NCI-H2029 treated with DMSO at 0.1 percent for 48 hours (cell line): Measurements from ENCODE around the gene SLC35D1.

Source experiments
- DNase-seq: peaks from one replicate; lab custom pipeline; 2025; lab: John Stamatoyannopoulos, UW

Gene SLC35D1

DNA sequence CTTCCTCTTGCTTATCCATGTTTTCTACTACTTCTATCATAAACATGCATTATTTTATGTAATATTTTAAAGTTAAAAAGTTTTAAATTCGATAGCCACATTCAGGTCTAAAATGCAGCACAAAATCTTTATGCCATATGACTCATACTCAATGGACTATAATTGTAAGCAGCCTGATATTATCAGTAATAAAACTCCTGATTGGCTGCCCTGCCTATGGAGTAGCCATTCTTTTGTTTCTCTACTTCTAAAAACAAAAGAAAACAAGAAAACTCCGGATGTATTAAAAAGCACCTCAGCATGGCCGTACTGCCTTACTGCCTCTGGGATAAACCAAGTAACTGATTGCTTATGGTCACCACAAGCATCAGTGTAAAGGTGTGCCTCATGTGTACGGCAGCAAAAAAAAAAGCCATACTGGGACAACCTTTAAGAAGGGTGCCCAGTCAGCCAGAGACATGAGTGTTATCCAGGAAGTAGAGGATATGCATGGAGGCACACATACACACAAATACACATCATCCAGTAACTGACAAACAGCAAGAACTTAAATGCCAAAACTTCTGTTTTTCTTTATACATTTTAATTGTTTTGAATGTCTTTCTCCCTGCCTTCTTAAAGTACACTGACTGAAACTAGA is 9.2 kb downstream of the SLC35D1 start:
- DNase-seq = no peak

DNA sequence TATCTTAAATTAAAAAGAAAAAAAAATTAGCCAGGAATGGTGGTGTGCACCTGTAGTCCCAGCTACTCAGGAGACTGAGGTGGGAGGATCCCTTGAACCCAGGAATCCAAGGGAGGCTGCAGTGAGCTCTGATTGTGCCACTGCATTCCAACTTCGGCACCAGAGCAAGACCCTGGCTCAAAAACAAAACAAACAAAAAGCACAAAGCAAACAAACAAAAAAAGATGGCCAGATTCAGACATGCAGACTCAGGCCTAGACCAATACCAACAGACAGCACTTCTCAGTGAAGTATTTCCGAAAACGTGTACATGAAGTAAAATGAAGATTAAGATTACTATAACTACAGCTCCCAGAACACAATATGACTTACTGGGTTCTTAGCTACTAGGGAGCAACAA is 10.6 kb downstream of the SLC35D1 start:
- no peak for DNase-seq

DNA sequence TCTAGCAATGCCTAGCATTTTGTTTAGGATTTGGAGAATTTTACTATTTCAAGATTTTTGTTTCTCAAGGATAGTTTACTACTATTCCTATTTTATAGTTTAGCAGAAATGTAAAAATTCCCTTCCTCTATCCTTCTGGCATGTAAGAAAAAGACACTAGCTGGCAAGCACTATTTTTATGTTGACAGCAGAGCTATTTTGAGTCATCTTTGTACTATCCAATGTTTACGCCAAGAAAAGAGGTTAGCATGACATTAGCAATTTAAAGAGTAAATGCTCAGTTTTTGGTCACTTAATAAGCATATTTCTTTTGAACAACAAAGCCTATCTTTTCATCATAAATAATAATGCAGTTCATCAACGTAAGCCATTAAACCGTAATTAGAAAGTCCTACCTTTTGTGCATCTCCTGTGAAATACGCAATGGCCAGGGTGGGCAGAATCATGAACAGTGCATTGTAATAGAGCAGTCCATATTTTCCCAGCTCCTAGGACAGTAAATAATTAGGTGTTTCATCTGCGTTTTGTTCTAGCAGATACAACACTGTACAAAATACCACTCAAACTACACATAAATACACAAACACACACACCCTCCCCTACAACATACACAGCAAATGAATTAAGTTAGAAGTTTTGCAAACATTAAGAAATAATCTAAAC is 12.0 kb downstream of the SLC35D1 start:
- DNase-seq = no peak

DNA sequence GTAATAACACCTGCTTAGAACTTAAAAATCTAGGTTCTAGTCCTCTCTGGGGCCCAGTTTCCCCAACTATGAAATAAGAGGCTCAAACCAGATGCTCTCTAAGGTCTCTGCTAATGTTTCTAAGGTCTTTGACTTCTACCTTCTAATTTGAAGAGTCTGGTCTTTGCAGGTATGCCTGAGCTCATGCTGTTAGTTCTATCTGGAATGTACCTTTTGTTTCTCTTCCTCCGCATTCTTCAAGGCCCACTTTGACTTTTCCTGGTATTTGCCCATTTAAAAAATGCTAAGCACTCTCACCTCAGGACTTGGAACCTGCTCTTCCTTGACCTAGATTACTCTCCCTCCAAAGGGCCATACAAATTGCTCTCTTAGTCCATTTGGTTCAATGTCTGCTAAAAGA is 13.5 kb downstream of the SLC35D1 start:
- DNase-seq = no peak

DNA sequence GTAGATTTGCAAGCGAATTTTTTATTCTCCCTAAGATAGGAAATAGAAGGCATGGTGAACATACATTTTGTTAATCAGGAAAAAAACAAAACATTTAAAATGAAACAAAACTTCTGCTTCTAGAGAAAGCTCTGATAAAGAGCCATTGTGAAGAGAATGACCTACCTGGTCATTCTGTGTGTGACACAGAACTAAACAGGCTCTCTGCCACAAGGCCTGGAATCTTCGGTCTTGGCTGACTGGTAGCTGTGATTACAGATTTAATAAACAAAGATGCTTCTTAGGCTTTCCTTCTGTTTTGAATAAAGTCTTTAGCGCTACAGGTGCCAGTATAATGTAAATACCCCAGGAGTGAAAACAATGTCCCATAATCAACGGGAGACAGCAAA is 22.1 kb downstream of the SLC35D1 start:
- no peak for DNase-seq

DNA sequence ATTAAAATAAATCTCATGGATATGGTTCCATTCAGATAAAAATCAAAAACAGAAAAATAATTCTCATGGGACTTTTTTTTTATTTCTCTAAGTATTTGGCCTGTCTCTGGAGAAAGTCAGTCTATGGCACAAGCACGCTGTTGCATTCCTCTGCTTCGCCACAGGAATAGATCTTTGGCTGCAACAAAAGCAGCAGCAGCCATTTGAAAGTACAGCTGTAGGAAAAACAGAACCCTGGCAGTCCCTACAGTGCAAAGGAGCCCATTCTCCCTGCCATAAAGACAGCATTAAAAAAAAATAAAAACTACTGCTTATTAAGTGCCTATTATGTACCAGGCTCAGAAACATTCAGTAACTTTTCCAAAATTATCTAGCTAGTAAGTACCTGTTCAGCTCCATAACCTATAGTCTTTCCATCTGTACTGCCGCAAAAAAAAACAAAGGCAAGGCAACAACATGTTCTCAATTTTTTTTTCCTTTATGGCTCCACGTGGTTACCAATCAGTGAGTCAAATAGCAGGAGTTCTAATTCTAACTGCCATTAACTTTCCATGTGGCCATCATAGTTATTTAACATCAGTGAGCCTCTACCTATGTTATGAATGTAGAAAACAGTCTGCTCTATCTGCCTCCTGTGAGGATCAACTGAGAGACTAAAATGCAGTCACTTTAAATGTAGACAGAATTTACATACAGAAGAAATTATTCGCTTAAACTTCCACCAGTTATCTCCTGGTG is 22.7 kb downstream of the SLC35D1 start:
- DNase-seq = no peak

DNA sequence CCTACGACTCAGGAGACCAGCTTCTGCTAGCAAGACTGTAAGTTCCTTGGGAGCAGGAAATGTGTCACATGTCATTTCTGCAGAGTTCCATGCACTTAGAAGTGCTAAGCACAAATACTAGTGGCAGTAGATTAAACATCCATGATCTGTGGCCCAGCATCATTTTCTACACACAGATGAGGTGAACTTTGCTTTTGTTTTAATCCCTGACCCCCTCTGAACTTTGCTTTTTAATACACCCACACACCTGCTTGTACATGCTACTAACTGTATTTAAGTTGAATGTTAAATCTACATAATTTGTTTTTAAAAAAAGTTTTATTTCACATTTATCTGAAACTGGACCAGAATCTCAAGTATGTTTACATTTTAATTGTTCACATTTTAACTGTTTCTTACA is 24.5 kb downstream of the SLC35D1 start:
- no peak for DNase-seq

DNA sequence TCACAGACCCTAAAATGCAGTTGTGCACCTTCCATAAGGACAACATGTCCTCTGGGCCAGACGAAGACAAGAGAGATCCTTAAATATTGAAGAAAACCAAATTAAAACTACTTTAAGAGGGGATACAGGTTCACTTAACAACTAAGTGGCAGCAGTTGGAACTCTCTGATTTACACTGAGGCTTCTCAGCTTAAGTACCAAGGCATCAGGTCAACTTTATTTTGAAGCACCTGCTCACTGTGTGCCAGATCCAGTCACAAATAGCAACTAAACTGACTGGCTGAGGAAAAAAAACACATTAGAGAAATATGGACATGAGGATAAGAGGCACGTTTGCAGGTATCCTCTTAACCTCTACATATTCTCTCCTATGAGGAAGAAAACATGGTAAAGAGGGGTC is 33.2 kb downstream of the SLC35D1 start:
- DNase-seq = no peak

DNA sequence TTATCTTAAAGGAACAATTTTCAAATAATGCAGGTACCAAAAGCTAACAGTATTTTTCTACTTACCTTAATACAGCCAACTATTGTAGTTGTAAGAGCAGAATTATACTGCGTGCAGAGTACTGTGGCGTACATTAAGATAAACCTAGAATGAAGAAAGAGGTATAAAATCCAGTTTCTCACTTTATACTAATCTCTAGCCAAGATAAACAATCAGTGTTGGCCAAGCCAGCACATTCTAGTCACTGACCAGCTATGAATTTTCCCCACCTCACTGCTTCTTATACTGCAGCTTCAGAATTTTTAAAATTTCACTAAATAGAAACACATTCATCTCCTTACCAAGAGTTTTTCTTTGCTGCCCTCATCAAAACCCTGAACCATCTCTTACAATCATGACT is 33.6 kb downstream of the SLC35D1 start:
- DNase-seq = no peak

DNA sequence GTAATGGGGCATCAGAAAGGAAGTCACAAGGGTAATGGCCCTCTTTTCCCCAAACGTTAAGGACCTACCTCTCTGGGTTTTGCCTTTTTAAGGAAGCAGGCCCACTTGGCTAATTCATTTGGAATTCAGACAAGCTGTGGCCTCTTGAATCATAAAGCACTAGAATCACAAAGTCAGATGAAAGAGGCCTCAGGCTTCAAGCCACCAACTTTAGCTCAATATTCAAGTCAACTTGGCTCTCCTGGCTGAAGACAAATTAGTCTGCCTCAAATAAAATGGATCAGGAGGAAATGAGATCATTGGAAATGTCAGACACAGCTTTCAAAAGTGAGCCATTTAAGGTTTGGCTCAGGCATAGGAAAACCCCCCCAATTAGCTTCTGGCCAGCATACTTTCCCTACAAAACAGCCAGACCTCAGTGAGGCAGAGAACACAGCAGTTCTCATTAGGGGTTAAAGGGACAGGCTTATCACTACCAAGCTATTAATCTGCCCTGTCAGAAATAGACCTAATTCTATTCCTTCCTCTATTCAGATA is 34.3 kb downstream of the SLC35D1 start:
- DNase-seq = no peak

DNA sequence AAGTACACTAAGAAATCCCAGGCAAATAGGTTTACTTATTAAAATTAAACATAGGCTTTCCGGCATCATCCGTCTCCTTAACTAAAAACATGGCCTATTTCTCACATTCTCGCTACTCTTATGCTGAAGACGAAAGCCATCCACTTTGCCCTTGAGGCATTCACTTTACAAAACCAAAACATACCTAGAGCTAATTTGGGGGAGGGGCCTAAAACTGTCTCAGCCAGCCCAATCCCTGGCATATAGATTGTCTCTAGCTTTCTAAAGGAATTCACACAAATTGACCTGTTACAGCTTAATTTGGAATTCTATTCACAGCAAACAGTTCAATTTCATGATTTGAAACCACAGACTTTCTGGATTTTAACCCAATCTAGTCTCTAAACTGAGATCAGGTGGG is 34.8 kb downstream of the SLC35D1 start:
- no peak for DNase-seq

DNA sequence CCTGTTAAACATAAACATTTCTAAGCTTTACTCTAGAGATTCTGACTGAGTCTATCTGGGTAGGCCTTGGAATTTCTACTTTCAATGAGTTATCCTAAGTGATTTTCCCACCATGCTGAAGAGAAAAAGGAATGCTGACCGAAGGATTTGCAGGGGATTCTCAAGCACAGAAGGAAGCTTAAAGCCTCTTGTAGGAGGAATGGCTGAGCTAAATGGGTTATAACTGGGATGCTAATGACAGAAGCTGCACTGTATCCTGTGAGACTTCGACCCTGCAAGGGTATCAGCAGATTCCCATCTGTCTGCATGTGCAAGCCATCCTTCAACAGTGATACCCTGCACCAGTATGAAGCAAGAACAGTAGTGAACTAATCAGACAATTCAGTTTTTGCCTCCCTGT is 35.4 kb downstream of the SLC35D1 start:
- DNase-seq = no peak

DNA sequence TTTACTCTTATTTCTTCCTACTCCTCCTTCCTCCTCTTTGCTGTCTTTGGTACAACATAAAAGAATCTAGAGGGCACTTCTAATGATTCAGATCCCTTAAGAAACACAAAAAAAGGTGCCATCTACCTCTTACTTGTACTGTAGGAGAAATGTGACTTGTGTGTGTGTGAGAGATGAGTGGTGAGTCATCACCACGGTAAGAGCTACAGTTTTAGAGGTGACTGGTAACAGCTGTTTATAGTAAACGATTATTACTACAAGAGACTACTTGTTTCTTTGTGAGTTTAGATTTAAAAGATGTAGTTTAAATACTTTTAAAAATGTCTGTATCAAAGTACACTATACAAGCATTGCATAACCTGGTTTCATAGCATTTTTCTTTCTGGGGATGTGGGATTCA is 40.4 kb downstream of the SLC35D1 start:
- DNase-seq = no peak

DNA sequence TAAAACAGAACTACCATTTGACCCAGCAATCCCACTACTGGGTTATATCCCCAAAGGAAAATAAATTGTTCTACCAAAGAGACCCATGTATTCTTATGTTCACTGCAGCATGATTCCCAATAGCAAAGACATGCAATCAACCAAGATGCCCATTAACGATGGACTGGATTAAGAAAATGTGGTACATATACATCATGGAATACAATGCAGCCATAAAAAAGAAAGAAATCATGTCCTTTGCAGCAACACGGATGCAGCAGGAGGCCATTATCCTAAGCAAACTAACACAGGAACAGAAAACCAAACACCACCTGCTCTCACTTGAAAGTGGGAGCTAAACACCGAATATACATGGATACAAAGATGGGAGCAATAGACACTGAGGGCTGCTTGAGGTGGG is 44.2 kb downstream of the SLC35D1 start:
- DNase-seq = no peak

DNA sequence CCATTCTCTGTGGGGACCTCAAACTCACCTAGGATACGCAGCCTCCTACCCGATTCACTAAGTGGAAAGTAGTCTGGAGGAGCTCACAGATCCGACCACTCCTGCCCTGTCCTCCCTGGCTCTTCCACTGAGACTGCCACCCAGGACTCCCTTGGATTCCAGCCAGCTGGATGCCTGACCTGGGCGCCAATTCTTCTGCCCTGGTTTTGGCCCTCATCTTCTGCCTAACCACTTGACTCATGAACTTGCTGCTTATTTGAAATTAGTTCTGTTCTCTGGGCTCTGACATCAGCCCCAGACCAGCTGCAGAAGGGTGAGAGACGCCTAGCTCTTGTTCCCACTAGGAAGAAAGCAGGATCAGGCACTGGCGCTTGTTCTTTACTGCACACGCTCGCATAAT is 48.9 kb downstream of the SLC35D1 start:
- DNase-seq = peak; percentile 60

DNA sequence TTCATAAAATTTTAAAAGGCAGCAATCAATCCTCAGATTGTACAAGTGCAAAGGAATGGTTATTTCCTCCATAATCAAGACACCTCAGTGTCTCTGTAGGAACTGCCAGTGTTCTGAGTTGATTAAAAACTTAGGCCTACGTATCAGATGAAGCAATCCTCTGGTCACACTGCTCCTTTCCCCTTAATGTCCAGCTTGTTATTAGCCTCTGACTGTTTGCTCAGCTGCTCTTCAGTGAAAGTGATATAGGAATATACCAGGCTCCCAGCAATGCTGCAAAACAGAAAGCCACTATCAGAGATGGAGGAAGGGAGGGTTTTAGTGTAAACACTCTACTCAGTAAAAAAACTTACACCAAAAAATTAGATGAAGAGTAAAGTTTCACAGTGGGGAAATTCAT is 49.8 kb downstream of the SLC35D1 start:
- DNase-seq = peak; percentile 85

DNA sequence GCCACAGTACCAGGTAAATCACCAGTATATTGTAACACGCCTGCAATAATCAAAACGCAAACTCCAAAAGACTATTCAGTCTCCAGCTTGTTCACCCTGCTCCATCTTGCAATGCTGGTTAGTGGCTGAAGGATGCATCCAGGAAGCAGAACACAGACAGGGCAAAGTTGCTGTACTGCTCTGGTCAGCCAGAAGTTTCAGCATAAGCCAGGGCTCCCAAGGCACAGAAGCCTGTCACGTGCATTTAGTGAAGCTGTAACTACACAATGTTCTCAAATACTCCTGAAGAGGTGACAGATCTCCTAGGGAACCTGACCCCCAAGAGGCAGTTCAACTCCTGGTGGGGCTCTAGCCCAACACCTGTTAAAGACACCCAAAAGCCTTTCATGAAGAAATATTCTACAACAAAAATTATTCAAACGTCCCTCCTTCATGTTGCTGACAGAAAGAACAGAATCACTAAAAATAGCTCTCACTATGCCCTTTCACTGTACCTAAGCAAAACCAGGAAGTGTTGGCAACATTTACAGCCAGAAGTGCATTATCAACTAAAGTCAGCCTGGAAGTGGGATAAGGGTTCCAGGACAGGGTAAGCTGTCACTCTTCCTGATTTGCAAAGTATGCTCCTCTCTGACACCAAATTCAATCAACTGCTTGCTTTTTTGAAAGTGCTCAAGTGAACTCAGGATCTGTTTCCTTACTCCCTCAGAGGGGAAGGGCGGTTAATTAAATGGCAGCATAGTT is 52.1 kb downstream of the SLC35D1 start:
- peak; percentile 44 for DNase-seq

DNA sequence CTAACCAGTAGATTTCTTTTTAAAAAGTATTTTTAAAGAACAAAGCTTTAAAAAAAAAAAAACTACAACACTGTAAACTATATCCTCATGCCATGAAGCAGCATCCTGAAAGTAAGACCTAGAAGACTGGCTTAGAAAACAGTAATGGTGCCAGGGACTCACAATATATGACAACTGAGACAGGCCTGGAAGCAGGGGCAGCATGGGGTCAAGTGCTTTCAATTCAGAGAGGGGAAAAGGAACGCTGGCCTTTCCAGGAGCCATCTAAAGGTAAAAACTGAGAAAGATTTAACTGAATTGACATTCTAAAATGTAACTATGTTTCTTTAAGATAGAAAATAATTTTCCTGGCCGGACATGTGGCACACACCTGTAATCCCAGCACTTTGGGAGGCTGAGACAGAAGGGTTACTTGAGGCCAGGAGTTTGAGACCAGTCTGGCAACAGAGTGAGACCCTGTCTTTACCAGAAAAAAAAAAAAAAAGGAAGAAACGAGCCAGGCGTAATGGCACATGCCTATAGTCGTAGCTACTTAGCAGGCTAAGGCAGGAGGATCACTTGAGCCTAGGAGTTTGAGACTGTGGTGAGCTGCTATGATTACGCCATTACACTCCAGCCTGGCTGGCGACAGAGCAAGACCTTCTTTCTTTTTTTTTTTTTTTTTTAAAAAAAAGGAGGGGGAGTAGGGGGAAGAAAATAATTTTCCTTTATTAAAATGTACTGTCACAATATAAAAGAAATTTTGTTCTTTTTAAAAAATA is 54.1 kb downstream of the SLC35D1 start:
- no peak for DNase-seq

DNA sequence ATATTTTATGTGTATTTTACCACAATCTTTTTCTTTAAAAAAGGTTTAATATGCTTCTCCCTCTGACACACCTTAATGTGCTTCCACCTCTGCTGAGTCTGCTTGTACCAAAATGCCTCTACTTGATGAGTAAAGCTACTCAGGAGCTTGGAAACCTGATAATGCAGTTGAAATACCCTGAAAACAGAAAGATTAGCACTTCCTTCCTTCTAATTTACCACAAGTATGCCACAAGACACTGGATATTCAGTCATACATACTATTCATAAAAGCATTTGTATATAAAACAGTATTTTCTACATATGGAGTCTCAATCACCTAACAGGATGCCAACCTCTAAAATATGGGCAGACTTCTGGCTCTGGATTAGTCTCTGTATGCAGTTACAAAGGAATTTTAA is 55.0 kb downstream of the SLC35D1 start:
- no peak for DNase-seq

DNA sequence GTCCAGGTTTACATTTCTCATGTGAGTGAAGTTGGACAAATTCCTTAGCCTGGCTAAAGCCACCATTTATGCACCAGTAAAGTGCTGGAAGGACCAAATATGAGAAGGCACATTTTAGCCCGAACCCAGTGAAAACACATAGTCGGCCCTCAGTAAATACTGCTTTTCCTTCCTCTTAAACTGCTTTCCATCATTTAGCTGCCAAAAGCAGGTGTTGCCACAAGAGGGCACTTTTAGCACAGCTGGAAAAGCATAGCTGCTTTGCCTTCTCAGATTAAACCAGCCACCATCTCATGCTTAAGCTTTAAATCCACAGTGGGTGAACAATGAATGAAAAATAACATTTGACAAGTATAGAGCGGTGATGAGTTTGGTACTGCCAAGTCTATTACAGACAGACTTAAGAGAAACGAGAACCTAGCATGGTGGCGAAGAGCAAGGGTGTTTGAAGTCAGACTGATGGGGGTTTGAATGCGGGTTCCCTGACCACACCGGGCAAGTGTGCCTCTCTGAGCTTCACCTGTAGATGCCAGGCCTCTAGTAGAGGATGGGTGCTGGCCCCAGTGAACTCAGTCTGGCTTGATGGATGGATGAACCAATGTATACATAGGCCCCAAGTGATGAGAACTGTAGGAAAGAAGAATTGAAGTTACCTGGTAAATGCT is 57.8 kb downstream of the SLC35D1 start:
- DNase-seq = peak; percentile 71

DNA sequence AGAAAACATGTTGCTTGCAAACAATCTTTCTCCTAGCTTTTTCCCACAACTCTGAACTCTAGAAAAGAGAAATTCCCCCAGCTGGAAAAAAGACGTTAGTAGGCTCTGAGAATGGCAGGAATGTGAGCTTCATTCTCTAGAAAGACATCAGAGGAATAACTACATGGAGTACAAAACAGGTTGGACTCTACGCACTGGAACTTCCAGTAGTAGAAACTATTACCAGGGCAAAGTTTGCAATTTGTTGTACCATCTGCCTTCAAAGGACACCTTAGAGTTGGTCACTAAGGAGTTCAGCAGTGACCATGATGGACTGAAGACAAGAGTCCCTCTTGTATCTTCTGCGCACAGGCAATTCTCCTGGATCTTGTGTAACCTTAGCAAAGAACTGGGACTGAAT is 60.9 kb downstream of the SLC35D1 start:
- no peak for DNase-seq
